PFSK-1 (cell line): ENCODE data around the gene FLOT1.

Experiments
- FOXP2 ChIP-seq: optimal IDR thresholded peaks from 2 replicates; pipeline ENCODE3; 2011; ENCODE audit warnings: borderline replicate concordance, control low read depth, inconsistent platforms; ENCODE audit not compliant: insufficient read depth; ENCODE audit errors: extremely low read length, extremely low read depth
- POLR2AphosphoS5 ChIP-seq: IDR thresholded peaks from 2 replicates; pipeline ENCODE4 v1.6.1; 2012; ENCODE audit warnings: low read depth, mild to moderate bottlenecking, control low read depth, low read length, moderate library complexity
- REST ChIP-seq, 2 experiments: IDR thresholded peaks; 2 replicates each; pipeline versions ENCODE4 v1.6.1 to v1.8.0; 2011 to 2012; ENCODE audit warnings: low read depth in 2 of 2, low read length in 2 of 2, control low read depth in 1 of 2, inconsistent platforms in 1 of 2, mild to moderate bottlenecking in 1 of 2, moderate library complexity in 1 of 2; ENCODE audit not compliant: insufficient read depth in 1 of 2
- SIN3A ChIP-seq: IDR thresholded peaks from 2 replicates; pipeline ENCODE4 v1.6.1; 2012; ENCODE audit warnings: mild to moderate bottlenecking, low read length, moderate library complexity, borderline replicate concordance; ENCODE audit not compliant: insufficient read depth
- TAF1 ChIP-seq: IDR thresholded peaks from 2 replicates; pipeline ENCODE4 v1.6.1; 2012; ENCODE audit warnings: low read length, control low read depth, borderline replicate concordance; ENCODE audit not compliant: insufficient read depth

Gene FLOT1

GRCh38 chr6:30685157-30686008 lies 57.1 kb downstream of the FLOT1 start:
- TF ChIP-seq SIN3A = no peak
- no peak for TF ChIP-seq TAF1
- TF ChIP-seq FOXP2 = no peak
- TF ChIP-seq REST (IDR thresholded peaks at IDR 0.05; ENCODE audit: insufficient read depth in 1 of 2, low read depth in 2 of 2, low read length in 2 of 2) = no peak
- TF ChIP-seq POLR2AphosphoS5 = no peak; the same call in 1 of the 2 replicates

- TF ChIP-seq REST (IDR thresholded peaks at IDR 0.05; ENCODE audit: insufficient read depth in 1 of 2, low read depth in 2 of 2, low read length in 2 of 2) (no peak), POLR2AphosphoS5 (peak; percentile 37), SIN3A (no peak), FOXP2 (no peak), TAF1 (peak; percentile 66; the same call in 1 of the 2 replicates)
Measured at GRCh38 chr6:30684386-30685156, 57.9 kb downstream of the FLOT1 start.

GRCh38 chr6:30683980-30684338 lies 58.5 kb downstream of the FLOT1 start:
- TF ChIP-seq REST (IDR thresholded peaks at IDR 0.05; ENCODE audit: insufficient read depth in 1 of 2, low read depth in 2 of 2, low read length in 2 of 2) (no peak), POLR2AphosphoS5 (no peak; the same call in 1 of the 2 replicates), SIN3A (no peak), TAF1 (no peak), FOXP2 (no peak)

- TF ChIP-seq SIN3A (no peak), TAF1 (no peak), FOXP2 (no peak)
Measured at GRCh38 chr6:30683183-30683979, 59.1 kb downstream of the FLOT1 start.
